IMR-90 (cell line): ENCODE measurements around the gene GPR139. TPM values are rescaled to one million over a fixed set of nuclear protein-coding genes. Genes with fewer than 3 reads are reported as not detected.

Experiments used
- ATAC-seq: fragments of 200-7000 bp; cut with Tn5 transposase; 2 replicates; pipeline ENCODE4 v1.9.1; 2020; ENCODE audit warnings: low read depth, mild to moderate bottlenecking, moderate library complexity
- BruUV-seq: library from RNA; stranded (reverse); fragments of 400-500 nt; replicated peaks from 2 replicates; lab custom pipeline; 2021; lab: Mats Ljungman, UMichigan
- CTCF ChIA-PET: fragments of 300-600 bp; formaldehyde crosslinking; extraction: SDS; loops from one replicate; lab custom pipeline; 2021; ENCODE audit warnings: antibody characterized with exemption; lab: Yijun Ruan, JAX
- POLR2A ChIA-PET: fragments of 300-600 bp; sonication (Branson Sonifier 250); formaldehyde crosslinking; loops from one replicate; lab custom pipeline; 2022; ENCODE audit warnings: antibody characterized with exemption; ENCODE audit not compliant: unreplicated experiment; lab: Charles Lee
- DNase-seq: peaks from one replicate; pipeline ENCODE4 v3.0.0; 2013
- H2AFZ ChIP-seq: replicated peaks from 2 replicates; pipeline ENCODE3; 2013; ENCODE audit warnings: low read length, mild to moderate bottlenecking; ENCODE audit not compliant: poor library complexity
- H2AK5ac ChIP-seq: 2 replicates; pipeline ENCODE4 v1.6.1; 2013; ENCODE audit warnings: low read depth, low read length, inconsistent platforms
- H2AK9ac ChIP-seq: replicated peaks from 2 replicates; pipeline ENCODE3; 2013; ENCODE audit warnings: mild to moderate bottlenecking, low read depth, low read length, moderate library complexity; ENCODE audit not compliant: poor library complexity
- H2BK120ac ChIP-seq: 2 replicates; pipeline ENCODE4 v1.6.1; 2013; ENCODE audit warnings: low read depth, low read length, inconsistent platforms
- H2BK15ac ChIP-seq: 3 replicates; pipeline ENCODE4 v1.6.1; 2013; ENCODE audit warnings: low read depth, low read length, inconsistent platforms
- H2BK20ac ChIP-seq: 2 replicates; pipeline ENCODE4 v1.6.1; 2013; ENCODE audit warnings: low read depth, mild to moderate bottlenecking, inconsistent platforms, low read length, moderate library complexity
- H2BK5ac ChIP-seq: 2 replicates; pipeline ENCODE4 v1.6.1; 2013; ENCODE audit warnings: mild to moderate bottlenecking, low read depth, low read length, inconsistent platforms; ENCODE audit not compliant: poor library complexity, severe bottlenecking
- H3K14ac ChIP-seq: replicated peaks from 2 replicates; pipeline ENCODE4 v1.6.1; 2013; ENCODE audit warnings: low read depth, low read length, inconsistent platforms
- H3K18ac ChIP-seq: 2 replicates; pipeline ENCODE4 v1.6.1; 2013; ENCODE audit warnings: low read depth, low read length, control low read depth
- H3K23ac ChIP-seq: 2 replicates; pipeline ENCODE4 v1.6.1; 2013; ENCODE audit warnings: low read depth, low read length, inconsistent platforms
- H3K27ac ChIP-seq: 2 replicates; pipeline ENCODE4 v1.5.1; 2013; ENCODE audit warnings: mild to moderate bottlenecking, control low read depth, low read length; ENCODE audit not compliant: insufficient read depth
- H3K27me3 ChIP-seq: 2 replicates; pipeline ENCODE4 v1.6.1; 2013; ENCODE audit warnings: low read length; ENCODE audit not compliant: control insufficient read depth, insufficient read depth
- H3K36me3 ChIP-seq: 2 replicates; pipeline ENCODE4 v1.6.1; 2013; ENCODE audit warnings: low read length, mixed read lengths; ENCODE audit not compliant: control insufficient read depth, insufficient read depth
- H3K4ac ChIP-seq: 2 replicates; pipeline ENCODE4 v1.6.1; 2013; ENCODE audit warnings: low read depth, low read length, inconsistent platforms
- H3K4me1 ChIP-seq: 2 replicates; pipeline ENCODE4 v1.6.1; 2013; ENCODE audit warnings: low read length, mixed read lengths; ENCODE audit not compliant: control insufficient read depth, insufficient read depth
- H3K4me2 ChIP-seq: 2 replicates; pipeline ENCODE4 v1.6.1; 2013; ENCODE audit warnings: low read depth, mild to moderate bottlenecking, control low read depth, low read length, moderate library complexity
- H3K4me3 ChIP-seq: 2 replicates; pipeline ENCODE4 v1.5.1; 2013; ENCODE audit warnings: low read depth, mild to moderate bottlenecking, control low read depth, low read length, moderate library complexity; ENCODE audit not compliant: insufficient read depth
- H3K56ac ChIP-seq: 2 replicates; pipeline ENCODE4 v1.6.1; 2013; ENCODE audit warnings: low read length, inconsistent platforms; ENCODE audit not compliant: insufficient read depth; ENCODE audit errors: extremely low read depth
- H3K79me1 ChIP-seq, 2 experiments: 2 replicates each; pipeline ENCODE4 v1.6.1; 2013; ENCODE audit warnings: low read length in 2 of 2, inconsistent platforms in 1 of 2, low read depth in 1 of 2
- H3K9ac ChIP-seq: 2 replicates; pipeline ENCODE4 v1.6.1; 2013; ENCODE audit warnings: low read depth, low read length, control low read depth
- H3K9me1 ChIP-seq: 2 replicates; pipeline ENCODE4 v1.6.1; 2013; ENCODE audit warnings: low read length, inconsistent platforms; ENCODE audit not compliant: insufficient read depth
- H3K9me3 ChIP-seq: 2 replicates; pipeline ENCODE4 v1.6.1; 2013; ENCODE audit warnings: low read length; ENCODE audit not compliant: control insufficient read depth, insufficient read depth
- H4K20me1 ChIP-seq: 2 replicates; pipeline ENCODE4 v1.6.1; 2013; ENCODE audit warnings: low read length, inconsistent platforms; ENCODE audit not compliant: insufficient read depth
- H4K5ac ChIP-seq: 2 replicates; pipeline ENCODE4 v1.6.1; 2013; ENCODE audit warnings: mild to moderate bottlenecking, low read depth, low read length, control low read depth
- H4K8ac ChIP-seq, 2 experiments: 2 replicates each; pipeline ENCODE4 v1.6.1; 2013; ENCODE audit warnings: low read depth in 2 of 2, low read length in 2 of 2, control low read depth in 1 of 2, inconsistent platforms in 1 of 2
- H4K91ac ChIP-seq: 2 replicates; pipeline ENCODE4 v1.6.1; 2013; ENCODE audit warnings: low read depth, low read length, inconsistent platforms; ENCODE audit not compliant: insufficient read depth
- BHLHE40 ChIP-seq: fragments of 150-350 bp; IDR thresholded peaks from 2 replicates; pipeline ENCODE4 v1.6.1; 2016; ENCODE audit warnings: mild to moderate bottlenecking, low read depth, low read length
- CEBPB ChIP-seq: IDR thresholded peaks from 2 replicates; pipeline ENCODE4 v1.6.1; 2012; ENCODE audit warnings: low read depth, low read length, improper control_type of control experiment
- CHD1 ChIP-seq: IDR thresholded peaks from 2 replicates; pipeline ENCODE4 v1.6.1; 2012; ENCODE audit warnings: low read depth, low read length, improper control_type of control experiment
- CTCF ChIP-seq: conservative IDR thresholded peaks from 2 replicates; pipeline ENCODE4 v1.5.1; 2012; ENCODE audit warnings: mild to moderate bottlenecking, low read depth, low read length, improper control_type of control experiment
- NFE2L2 ChIP-seq: fragments of 150-350 bp; IDR thresholded peaks from 2 replicates; pipeline ENCODE4 v1.6.1; 2016; ENCODE audit warnings: low read depth, mild to moderate bottlenecking, low read length
- POLR2A ChIP-seq: IDR thresholded peaks from 2 replicates; pipeline ENCODE4 v1.6.1; 2012; ENCODE audit warnings: mild to moderate bottlenecking, low read depth, low read length
- RFX5 ChIP-seq: IDR thresholded peaks from 2 replicates; pipeline ENCODE4 v1.8.0; 2012; ENCODE audit warnings: low read depth, mild to moderate bottlenecking, low read length, moderate library complexity
- SMC3 ChIP-seq: fragments of 150-350 bp; IDR thresholded peaks from 2 replicates; pipeline ENCODE4 v1.6.1; 2016; ENCODE audit warnings: low read depth, mild to moderate bottlenecking, antibody characterized with exemption, low read length, moderate library complexity
- USF2 ChIP-seq: fragments of 150-350 bp; IDR thresholded peaks from 2 replicates; pipeline ENCODE4 v1.6.1; 2017; ENCODE audit warnings: mild to moderate bottlenecking, antibody characterized with exemption, low read length, low read depth
- WGBS, 2 experiments: methylation state at CpG; one replicate each; pipeline versions ENCODE4 v1.1.5 to v1.1.7; 2013; ENCODE audit warnings: missing lambda C conversion rate in 2 of 2; ENCODE audit not compliant: insufficient read length in 1 of 2; ENCODE audit errors: extremely low coverage in 2 of 2; 5-methylcytosine and 5-hydroxymethylcytosine counted together
- dilution Hi-C: fragments of 300-500 bp; cut with HindIII; formaldehyde crosslinking; loops from one replicate; pipeline ENCODE4 v1.14.3; 2018; ENCODE audit warnings: low sequenced_read_pairs; ENCODE audit not compliant: unreplicated experiment
- in situ Hi-C: fragments of 300-500 bp; cut with MboI; formaldehyde crosslinking; loops from 3 replicates; pipeline ENCODE4 v1.14.3; 2019; ENCODE audit warnings: low sequenced_read_pairs, inconsistent platforms, mixed read lengths
- intact Hi-C: fragments of 100-400 bp; cut with micrococcal nuclease; formaldehyde crosslinking; loops from 2 replicates; pipeline ENCODE4 v1.10.0; 2022
- polyA plus RNA-seq, 3 experiments: library from polyadenylated mRNA; depleted of rRNA; stranded (reverse); fragments of >200 nt; gene quantifications; 2 replicates each; pipeline ENCODE4 v1.2.3, GENCODE V29; 2012; ENCODE audit warnings: low replicate concordance in 1 of 3
- total RNA-seq: library from RNA; depleted of rRNA; stranded (reverse); fragments of >200 nt; gene quantifications from 2 replicates; pipeline ENCODE4 v1.2.3, GENCODE V29; 2012

Gene GPR139
- total and polyA plus RNA-seq, 2 of the 4 experiments (the other 2 are of a cell fraction), result not detected

- Histone ChIP-seq H3K4me1 (no peaks in the 10 kb centered on the region), H4K20me1 (no peaks in the 10 kb centered on the region), H3K14ac (no peak overlapping the region), H3K27me3 (no peaks in the 10 kb centered on the region), H2BK20ac (no peak overlapping the region), H2AK9ac (no peak overlapping the region), H3K56ac (no peak overlapping the region), H2BK15ac (no peak overlapping the region), H3K18ac (no peak overlapping the region), H2BK120ac (no peak overlapping the region), H3K27ac (no peak overlapping the region), H4K8ac (no peak overlapping the region), H3K36me3 (no peaks in the 10 kb centered on the region), H2AK5ac (no peak overlapping the region), H4K5ac (no peak overlapping the region), H3K4me2 (no peak overlapping the region), H2BK5ac (no peak overlapping the region), H3K4ac (no peak overlapping the region), H3K4me3 (no peak overlapping the region), H3K23ac (no peak overlapping the region), H3K9me3 (no peaks in the 10 kb centered on the region; the same call in none of the 2 replicates), H2AFZ (no peak overlapping the region), H4K91ac (no peak overlapping the region), H3K79me1 (no peaks in the 10 kb centered on the region), H3K9me1 (no peaks in the 10 kb centered on the region), H3K9ac (no peak overlapping the region)
- ChIA-PET POLR2A (no interaction called here), CTCF (no interaction called here)
- intact Hi-C loops (no loop called here), in situ Hi-C loops (no loop called here), dilution Hi-C loops (no loop called here)
- BruUV-seq, result no TSS peak
- WGBS, 2 experiments, result 46% methylated on average over 2 of the region's 2 CpGs; no CpG with 5 or more reads in 1 of the 2 experiments
- TF ChIP-seq POLR2A (no peak), USF2 (no peak), CTCF (no peak), NFE2L2 (no peak), RFX5 (no peak), CEBPB (no peak), SMC3 (no peak), CHD1 (no peak), BHLHE40 (no peak)
- ATAC-seq, result no peak
- no peak for DNase-seq
Measured at GRCh38 chr16:19997264-19997663, 76.4 kb downstream of the GPR139 start.
